Cerebellar cortex (tissue), 1 donor: ENCODE data around the gene NR5A2.
A peak's percentile ranks its signal among the peaks of the same experiment; 100 is the strongest.

Experiments
- DNase-seq: peaks from one replicate; pipeline ENCODE4 v3.0.0-alpha.2; 2015; ENCODE audit warnings: low spot score

NR5A2 gene

DNA sequence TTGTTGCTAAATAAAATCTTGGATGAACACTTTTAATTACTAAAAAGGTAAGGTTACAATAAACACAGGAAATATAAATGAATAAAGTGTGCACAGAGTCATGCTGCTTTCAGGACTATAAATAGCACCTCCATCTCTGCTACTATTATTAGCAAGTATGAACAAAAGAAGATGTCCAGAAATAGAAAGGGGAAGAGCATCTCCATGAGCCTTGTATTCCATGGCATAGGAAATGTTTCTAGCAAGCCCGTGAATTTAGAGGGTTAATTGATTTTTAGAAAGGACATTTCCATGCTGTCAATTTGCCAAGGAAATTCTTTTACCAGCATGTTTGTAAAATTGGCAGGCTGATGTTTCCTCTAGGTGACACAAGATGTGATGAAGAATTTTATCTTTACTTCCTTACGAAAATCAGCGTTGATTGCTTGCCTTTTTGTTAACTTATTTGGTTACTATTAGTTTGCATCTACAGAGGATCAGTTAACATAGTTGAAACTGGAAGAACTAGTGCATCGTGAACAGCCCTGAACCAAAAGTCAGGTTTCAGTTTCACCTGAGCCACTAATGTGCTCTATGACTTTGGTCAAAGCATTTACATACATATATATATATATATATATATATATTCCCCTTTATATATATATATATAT is 45.3 kb downstream of the NR5A2 start:
- DNase-seq = no peak

DNA sequence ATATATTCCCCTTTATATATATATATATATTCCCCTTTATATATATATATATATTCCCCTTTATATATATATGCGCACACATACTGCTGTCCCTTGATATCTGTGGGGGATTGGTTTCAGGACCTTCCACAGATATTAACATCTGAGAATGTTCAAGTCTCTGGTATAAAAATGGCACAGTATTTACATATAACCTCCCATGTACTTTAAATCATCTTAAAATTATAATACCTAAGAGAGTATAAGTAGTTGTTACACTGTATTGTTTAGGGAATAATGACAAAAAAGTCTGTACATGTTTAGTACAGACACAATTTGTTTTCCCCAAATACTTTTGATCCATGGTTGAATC is 45.8 kb downstream of the NR5A2 start:
- no peak for DNase-seq

DNA sequence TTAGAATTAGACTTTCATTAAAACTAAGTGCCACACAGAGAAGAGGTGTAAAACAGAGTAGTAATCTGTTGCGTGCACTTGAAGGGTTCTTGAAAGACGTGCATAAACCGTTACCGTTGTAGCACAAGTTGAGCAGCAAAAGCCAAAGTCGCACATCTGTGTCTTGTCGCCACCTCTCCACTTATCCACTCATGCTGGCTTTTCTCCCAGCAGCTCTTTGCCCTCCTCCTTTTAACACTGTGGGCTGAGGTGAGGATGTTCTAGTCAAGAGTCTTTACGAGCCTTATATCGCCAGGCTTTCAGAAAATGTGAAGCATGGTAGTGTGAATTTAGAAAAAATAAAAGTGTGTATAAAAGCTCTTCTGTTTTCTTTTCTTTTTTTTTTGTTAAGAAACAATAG is 48.0 kb downstream of the NR5A2 start:
- no peak for DNase-seq

DNA sequence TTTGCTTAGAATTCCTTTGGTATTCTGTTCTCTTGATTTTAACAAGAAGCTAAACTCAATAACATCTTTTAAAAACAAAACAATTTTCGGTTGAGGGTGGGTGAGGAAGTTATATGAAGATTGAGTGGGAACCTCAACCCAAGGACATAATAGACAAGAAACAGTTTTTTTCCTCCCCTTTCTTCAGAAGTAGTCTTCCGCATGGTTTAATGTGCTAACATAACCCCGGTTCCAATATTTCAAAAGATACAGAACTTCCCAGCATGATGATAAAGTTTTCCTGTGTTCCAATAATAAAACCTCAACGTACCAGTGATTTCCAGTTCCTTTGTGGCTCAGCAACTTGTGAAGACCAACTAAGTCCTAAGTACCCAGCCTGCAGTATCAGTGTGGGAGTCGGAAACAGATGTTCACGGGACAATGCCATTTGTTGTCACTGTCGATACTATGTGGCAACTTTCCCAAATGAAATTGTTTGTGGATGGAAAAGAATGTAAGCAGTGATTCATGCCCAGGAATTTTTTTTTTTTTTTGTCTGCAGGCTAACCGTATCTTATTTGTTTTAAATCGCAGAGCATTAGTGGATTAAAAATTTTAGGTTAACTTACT is 48.5 kb downstream of the NR5A2 start:
- no peak for DNase-seq

GRCh38 chr1:200079232-200079940 is 51.9 kb downstream of the NR5A2 start:
- DNase-seq = no peak

- DNase-seq = no peak
Measured at GRCh38 chr1:200081151-200081968, 53.9 kb downstream of the NR5A2 start.

DNA sequence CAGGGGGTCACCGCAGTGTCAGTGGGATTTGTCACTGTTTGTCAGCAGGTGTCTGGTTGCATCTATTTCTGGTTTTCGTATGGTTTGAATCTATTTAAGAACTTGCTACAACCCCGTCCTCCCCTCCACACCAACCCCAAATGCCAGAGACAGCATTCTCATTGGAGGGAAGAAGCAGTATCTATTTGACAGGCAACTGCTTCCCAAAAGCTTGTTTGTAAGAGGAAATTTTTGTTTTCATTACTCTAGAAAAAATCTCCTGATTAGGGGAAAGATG is 54.4 kb downstream of the NR5A2 start:
- no peak for DNase-seq

GRCh38 chr1:200082329-200082728 is 54.8 kb downstream of the NR5A2 start:
- no peak for DNase-seq

DNA sequence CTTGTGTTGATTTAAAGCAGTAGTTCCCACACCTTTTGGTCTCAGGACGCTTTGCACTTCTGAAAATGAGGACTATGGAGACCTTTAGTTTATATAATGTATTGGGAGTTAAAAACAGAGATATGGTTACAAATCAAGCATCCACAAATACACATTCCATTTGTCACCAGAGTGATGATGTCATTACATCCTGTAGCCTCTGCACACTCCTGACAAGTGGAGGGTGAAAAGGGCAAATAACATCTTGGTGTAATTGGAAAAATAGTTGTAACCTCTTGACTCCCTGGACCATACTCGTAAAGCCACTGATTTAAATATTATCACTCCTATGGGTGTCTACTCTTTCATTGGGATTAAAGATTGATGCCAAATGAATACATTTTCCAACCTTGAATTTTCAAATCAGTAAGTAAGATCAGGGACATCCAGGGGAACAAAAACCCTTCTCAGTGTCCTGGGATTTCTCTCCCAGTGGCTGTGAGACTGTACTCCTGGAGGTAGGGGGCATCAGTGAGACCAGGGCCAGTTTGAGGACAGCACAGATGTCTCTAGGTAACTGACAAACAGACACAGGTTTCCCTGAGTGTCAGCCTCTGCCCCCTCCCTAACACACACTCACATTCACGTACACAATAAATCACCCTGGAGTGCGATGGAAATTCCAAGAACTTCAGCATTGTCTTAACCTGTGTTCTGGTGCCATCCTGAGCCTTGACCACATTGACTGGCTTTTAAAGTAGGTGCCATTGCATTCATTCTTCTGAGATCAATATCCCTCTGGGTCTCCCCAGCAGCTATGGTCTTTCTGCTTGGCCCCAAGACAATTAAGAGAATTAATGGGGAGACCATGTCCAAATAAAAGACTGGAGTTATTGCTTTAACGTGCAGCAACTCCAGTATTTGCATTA is 63.0 kb downstream of the NR5A2 start:
- no peak for DNase-seq

DNA sequence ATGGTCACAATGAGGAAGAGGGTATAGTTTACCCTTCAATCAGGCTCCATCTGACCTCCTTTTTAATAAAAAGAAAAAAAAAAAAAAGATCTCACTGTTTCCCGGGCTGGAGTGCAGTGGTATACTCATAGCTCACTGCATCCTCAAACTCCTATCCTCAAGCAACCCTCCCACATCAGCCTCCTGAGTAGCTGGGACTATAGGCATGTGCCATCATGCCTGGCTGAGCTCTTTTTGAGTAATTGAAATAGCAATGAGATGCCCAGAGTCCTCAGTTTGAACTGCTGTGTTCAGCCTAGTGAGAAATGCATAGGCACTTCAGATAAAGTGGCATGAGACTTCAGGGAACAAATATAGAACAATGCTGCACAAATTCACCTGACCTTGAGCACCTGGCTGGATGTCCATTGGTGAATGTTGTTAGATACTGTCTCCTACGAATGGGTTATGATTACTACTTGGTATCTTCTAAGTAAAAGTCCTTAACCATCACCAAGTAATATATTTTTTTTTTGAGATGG is 67.6 kb downstream of the NR5A2 start:
- no peak for DNase-seq

- no peak for DNase-seq
Measured at GRCh38 chr1:200096774-200097173, 69.3 kb downstream of the NR5A2 start.

GRCh38 chr1:200099040-200099439 is 71.5 kb downstream of the NR5A2 start:
- peak; percentile 4 for DNase-seq

DNA sequence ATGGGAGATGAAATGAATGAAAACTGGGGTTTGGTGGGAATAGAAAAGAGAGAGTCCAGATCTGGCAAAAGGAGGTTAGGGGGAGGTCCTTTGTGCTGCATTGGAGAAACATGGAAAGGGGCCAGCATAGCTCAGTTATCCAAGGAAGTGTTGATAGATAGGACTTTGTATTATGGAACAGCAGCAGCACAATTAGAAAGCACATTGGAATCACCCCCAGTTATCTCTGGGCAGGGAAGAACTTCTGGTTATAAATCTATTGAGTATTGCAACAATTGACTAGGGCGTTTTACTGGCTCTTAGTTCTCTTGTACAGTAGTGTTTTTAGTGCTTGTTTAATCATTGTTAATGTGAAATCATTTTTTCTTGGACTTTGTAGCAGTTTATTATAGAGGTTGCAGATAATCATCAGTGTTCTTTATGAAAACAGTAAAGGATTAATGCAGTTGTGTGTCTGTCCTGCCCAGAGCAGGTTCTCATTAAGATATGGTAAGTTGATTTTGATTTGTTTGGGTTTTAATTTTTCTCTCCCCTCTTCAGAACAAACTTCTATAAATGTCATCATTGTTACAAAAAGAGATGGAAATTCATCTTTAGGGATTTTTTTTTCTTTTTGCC is 76.6 kb downstream of the NR5A2 start:
- DNase-seq = no peak

DNA sequence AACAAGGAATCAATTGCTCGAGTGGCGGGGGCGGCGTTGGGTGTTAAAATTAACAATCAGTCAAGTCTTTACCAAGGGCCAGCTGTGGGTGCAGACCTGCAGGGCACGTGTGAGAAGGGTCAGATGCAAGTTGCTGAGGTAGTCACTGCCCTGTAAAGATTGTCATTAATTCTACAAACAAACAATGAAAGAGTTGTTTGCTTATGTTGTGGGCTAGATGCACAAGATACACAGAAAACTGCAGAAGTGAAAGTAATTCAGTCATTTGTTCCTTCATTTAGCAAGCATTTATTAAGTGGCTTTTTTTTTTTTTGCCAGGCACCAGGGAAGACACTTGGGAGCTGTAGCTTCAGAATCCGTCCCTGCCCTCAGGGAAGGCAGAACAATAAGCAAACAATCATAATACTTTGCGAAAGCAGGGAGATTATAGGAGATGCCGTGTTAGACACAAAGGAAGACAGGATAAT is 79.5 kb downstream of the NR5A2 start:
- no peak for DNase-seq

DNA sequence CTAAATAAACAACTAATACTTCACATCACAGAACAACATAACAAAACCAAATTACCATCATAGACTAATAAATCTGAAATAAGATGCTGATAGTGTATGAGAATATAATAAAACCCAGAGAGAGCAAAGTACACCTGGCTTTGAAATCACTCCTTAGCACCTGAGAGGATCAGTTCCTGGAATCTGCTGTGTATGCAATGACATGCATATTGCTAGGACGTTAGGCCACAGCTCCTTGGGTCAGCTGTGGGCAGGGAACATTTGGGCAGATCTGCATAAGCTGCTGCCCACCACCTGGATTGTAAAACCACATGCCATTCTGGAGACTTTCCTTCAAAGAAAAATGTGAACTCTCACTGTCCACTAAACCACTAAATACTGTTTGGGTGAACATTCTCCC is 81.1 kb downstream of the NR5A2 start:
- no peak for DNase-seq

- no peak for DNase-seq
Measured at GRCh38 chr1:200112290-200112689, 84.8 kb downstream of the NR5A2 start.

DNA sequence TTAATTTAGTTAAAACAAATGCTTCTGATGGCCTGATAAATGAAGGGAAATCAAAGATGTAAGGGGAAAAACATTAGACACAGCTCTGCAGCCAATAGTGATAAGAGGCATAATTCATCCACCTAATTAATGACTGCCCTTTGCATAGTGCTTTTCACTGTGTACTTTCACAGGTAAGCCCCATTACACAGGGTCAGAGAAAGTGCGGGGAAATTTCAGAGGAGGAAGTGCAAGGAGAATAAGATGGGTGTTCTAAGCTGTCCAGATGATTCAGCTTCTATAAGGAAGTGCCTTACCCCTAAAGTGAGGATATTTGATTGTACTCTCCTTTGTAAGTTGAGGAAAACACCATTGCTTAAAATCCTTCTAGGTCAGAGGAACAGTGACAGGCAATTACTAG is 88.0 kb downstream of the NR5A2 start:
- no peak for DNase-seq

- DNase-seq = no peak
Measured at GRCh38 chr1:200116324-200116723, 88.8 kb downstream of the NR5A2 start.

DNA sequence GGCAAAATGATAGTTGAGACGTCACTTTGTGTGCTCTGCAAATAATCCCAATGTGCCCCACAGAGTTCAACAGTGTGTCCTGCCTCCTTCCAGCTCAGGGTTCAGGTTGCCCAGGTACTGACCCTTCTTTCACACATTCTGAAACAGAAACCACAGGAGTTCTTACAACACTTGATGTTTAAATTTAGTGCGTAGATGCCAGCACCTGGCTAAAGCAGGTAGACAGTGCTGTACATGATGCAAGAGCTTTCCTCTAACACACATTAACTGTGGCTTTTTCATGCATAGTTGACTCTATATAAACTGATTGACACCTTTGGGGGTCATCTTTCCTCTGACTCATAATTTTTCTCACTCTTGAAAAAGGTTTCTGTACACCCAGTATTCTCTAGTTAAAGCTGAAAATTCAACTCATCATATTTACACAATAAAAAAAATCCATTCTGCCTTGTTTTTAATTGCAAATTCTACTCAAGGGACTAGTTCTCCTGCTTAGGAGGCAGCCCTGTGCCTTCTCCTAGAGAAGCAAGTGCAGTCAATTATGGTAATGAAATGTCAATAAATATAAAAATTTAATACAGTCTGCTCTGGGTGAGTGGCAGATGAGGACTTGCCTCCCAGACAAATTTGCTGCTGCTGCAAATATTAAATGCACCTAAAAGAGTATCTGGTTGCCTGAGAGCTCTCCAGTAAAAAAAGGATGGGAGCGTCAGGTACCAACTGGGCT is 91.4 kb downstream of the NR5A2 start:
- DNase-seq = no peak

DNA sequence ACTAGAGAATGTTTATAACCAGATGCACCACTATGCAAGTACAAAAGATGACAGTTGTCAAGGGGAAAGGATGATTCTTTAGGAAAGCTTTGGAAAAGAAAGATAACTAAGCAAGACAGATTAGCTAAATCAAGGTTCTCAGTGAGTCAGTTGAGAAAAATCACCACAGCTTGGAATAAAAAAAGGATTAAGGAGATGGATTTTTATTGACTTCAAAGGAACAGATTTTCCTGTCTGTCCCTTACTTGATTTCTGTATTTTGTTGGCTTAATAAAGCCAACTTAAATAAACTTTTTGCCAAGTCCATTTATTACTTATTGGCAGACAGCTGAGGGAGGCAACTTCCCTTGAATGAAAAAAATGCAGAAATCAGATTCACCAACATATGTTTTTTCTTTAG is 93.9 kb downstream of the NR5A2 start:
- DNase-seq = no peak
